Measurements from ENCODE around the gene HS3ST2.

- TF ChIP-seq POLR2A (IDR thresholded peaks at IDR 0.05; ENCODE audit: low read depth, low read length) (no peak), CTCF (IDR thresholded peaks at IDR 0.05; ENCODE audit: extremely low read depth in 1 of 2, insufficient read depth in 1 of 2, low read depth in 1 of 2, low read length in 2 of 2) (no peak)
These were observed 48.1 kb downstream of the HS3ST2 start for GRCh38 chr16:22862046-22862445.

Data from endothelial cell of umbilical vein (primary cell).